BLaER1 treated with 17β-estradiol and CSF1 and Interleukin-3, amounts not matched to agents 10 nM and 100 nM (cell line): Measurements from ENCODE around the gene VEGFD.
A peak's percentile ranks its signal among the peaks of the same experiment; 100 is the strongest.
"Not testable (repeated sequence)": the region's sequence is repeated elsewhere in the genome, so short reads cannot be mapped to it uniquely, and the experiment has no call there.

ENCODE experiments used
- H3K27ac ChIP-seq, 11 experiments: shearing (Covaris generic); formaldehyde crosslinking; 2 replicates each; pipeline ENCODE4 v1.8.1; 2022
- H3K27me3 ChIP-seq, 11 experiments: shearing (Covaris generic); formaldehyde crosslinking; 2 replicates each; pipeline ENCODE4 v1.8.1; 2022
- H3K36me3 ChIP-seq, 11 experiments: shearing (Covaris generic); formaldehyde crosslinking; 2 replicates each; pipeline ENCODE4 v1.8.1; 2022
- H3K4me1 ChIP-seq, 10 experiments: shearing (Covaris generic); formaldehyde crosslinking; 2 replicates each; pipeline ENCODE4 v1.8.1; 2022
- H3K4me2 ChIP-seq, 11 experiments: shearing (Covaris generic); formaldehyde crosslinking; 2 replicates each; pipeline ENCODE4 v1.8.1; 2022
- H3K4me3 ChIP-seq, 10 experiments: shearing (Covaris generic); formaldehyde crosslinking; 2 replicates each; pipeline ENCODE4 v1.8.1; 2022
- H3K9ac ChIP-seq, 11 experiments: shearing (Covaris generic); formaldehyde crosslinking; 2 replicates each; pipeline ENCODE4 v1.8.1; 2022
- H3K9me3 ChIP-seq, 11 experiments: shearing (Covaris generic); formaldehyde crosslinking; replicated peaks in 1 of 11; 2 replicates each; pipeline ENCODE4 v1.8.1; 2022
- H4K20me1 ChIP-seq, 11 experiments: shearing (Covaris generic); formaldehyde crosslinking; 2 replicates each; pipeline ENCODE4 v1.8.1; 2022
- Cebpa-rat ChIP-seq, 11 experiments: shearing (Covaris generic); IDR thresholded peaks; 2 replicates each; pipeline ENCODE4 v1.8.1; 2022

The VEGFD gene

DNA sequence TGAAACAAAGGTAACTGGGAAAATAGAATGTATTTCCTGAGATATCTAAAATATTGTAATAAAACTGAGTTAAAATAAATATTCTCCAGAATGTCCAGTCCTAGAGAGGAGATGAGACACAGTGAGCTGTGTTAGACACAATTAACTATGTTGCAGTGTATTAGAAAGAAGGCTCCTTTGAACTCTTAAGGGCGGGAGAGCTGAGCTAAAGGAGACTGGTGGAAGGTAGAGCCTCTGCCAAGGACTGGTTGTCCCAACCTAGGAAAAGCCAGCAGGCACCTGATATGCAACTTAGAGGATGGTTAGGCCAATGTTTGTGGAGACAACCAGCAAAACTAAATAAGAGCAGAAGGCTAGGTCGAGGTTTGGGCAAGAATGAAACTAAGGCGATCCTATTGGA lies 73.1 kb downstream of the VEGFD start:
- no peak overlapping the region for H3K27ac ChIP-seq
- 0 out of 22 replicates have a peak, but pooled peaks cover 0 to 12% (median 0%) of the 10 kb centered on the region in 11 experiments for H3K9me3 ChIP-seq
- no peaks in the 10 kb centered on the region for H3K36me3 ChIP-seq
- no peak overlapping the region for H3K9ac ChIP-seq
- no peak overlapping the region; a peak in 1 of 22 replicates for H3K4me2 ChIP-seq
- H3K4me1 ChIP-seq, result peaks cover 0 to 19% (median 0%) of the 10 kb centered on the region in 10 experiments; a peak in 2 of 20 replicates
- H4K20me1 ChIP-seq, result no peaks in the 10 kb centered on the region; a peak in 3 of 22 replicates
- TF ChIP-seq Cebpa-rat (IDR thresholded peaks at IDR 0.05), result no peak
- H3K27me3 ChIP-seq, result peaks cover 89 to 100% (median 100%) of the 10 kb centered on the region in 11 experiments
- no peak overlapping the region for H3K4me3 ChIP-seq

DNA sequence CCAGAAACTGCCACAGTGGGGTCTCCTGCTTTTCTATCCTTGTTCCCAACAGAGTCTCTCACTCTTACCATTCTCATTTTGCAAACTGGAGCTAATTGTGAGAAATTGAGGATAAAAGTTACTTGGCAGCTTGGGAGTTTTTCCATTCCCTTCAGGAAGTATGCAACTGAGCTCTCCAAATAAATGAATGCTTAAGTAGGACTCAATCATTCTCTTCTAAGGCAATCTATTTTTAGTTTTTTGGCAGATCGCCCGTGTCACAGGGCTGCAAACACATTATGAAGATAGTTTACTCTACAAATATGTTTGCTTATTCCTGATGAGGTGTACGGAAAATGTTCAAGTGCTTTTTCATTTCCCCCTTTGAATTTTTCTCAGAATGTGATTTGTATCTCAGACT lies 74.1 kb downstream of the VEGFD start:
- H3K4me2 ChIP-seq, result peak overlapping the region in 2 of 11 experiments; percentile 44 to 51; a peak in 3 of 22 replicates
- no peaks in the 10 kb centered on the region for H3K36me3 ChIP-seq
- H4K20me1 ChIP-seq, result no peaks in the 10 kb centered on the region; a peak in 3 of 22 replicates
- H3K4me3 ChIP-seq, result no peak overlapping the region
- 0 out of 22 replicates have a peak overlapping the region, but pooled peaks of 1 of the 11 experiments have one; percentile 10 for H3K9ac ChIP-seq
- peaks cover 90 to 100% (median 100%) of the 10 kb centered on the region in 11 experiments for H3K27me3 ChIP-seq
- H3K9me3 ChIP-seq, result 0 out of 22 replicates have a peak, but pooled peaks cover 0 to 12% (median 0%) of the 10 kb centered on the region in 11 experiments
- no peak for TF ChIP-seq Cebpa-rat (IDR thresholded peaks at IDR 0.05)
- H3K27ac ChIP-seq, result peak overlapping the region in 2 of 11 experiments; percentile 7 to 33; a peak in 3 of 22 replicates
- H3K4me1 ChIP-seq, result peaks cover 0 to 19% (median 0%) of the 10 kb centered on the region in 10 experiments; a peak in 2 of 20 replicates

- H3K27ac ChIP-seq, H3K36me3 ChIP-seq, H4K20me1 ChIP-seq, H3K9ac ChIP-seq, H3K4me3 ChIP-seq, H3K4me2 ChIP-seq: not testable (repeated sequence)
- Histone ChIP-seq H3K27me3 (peaks cover 91 to 100% (median 100%) of the 10 kb centered on the region in 11 experiments), H3K9me3 (0 out of 22 replicates have a peak, but pooled peaks cover 0 to 12% (median 0%) of the 10 kb centered on the region in 11 experiments), H3K4me1 (peaks cover 0 to 19% (median 0%) of the 10 kb centered on the region in 10 experiments; a peak in 2 of 20 replicates)
Observed at GRCh38 chrX:15305899-15306298, 78.3 kb downstream of the VEGFD start.

- H3K27me3 ChIP-seq, result peaks cover 88 to 100% (median 97%) of the 10 kb centered on the region in 11 experiments
- 0 out of 22 replicates have a peak, but pooled peaks cover 0 to 2% (median 0%) of the 10 kb centered on the region in 11 experiments for H3K9me3 ChIP-seq
- no peak for TF ChIP-seq Cebpa-rat (IDR thresholded peaks at IDR 0.05)
- H4K20me1 ChIP-seq, result peaks cover 0 to 3% (median 0%) of the 10 kb centered on the region in 11 experiments; a peak in 4 of 22 replicates
- no peak overlapping the region for H3K4me3 ChIP-seq
- H3K9ac ChIP-seq, result no peak overlapping the region
- H3K27ac ChIP-seq, result no peak overlapping the region
- peaks cover 10 to 37% (median 15%) of the 10 kb centered on the region in 10 experiments; a peak in 19 of 20 replicates for H3K4me1 ChIP-seq
- H3K4me2 ChIP-seq, result peak overlapping the region in 2 of 11 experiments; percentile 0 to 45; a peak in 2 of 22 replicates
- no peaks in the 10 kb centered on the region for H3K36me3 ChIP-seq
Observed at GRCh38 chrX:15301924-15302323, 82.3 kb downstream of the VEGFD start.

GRCh38 chrX:15299941-15300851 lies 84.0 kb downstream of the VEGFD start:
- H3K4me3 ChIP-seq, result no peak overlapping the region
- H3K27me3 ChIP-seq, result peaks cover 82 to 100% (median 94%) of the 10 kb centered on the region in 11 experiments
- H3K36me3 ChIP-seq, result no peaks in the 10 kb centered on the region
- H3K9me3 ChIP-seq, result no peaks in the 10 kb centered on the region
- peaks cover 10 to 37% (median 15%) of the 10 kb centered on the region in 10 experiments; a peak in 19 of 20 replicates for H3K4me1 ChIP-seq
- peak overlapping the region in 2 of 11 experiments; percentile 56 to 68; a peak in 3 of 22 replicates for H3K4me2 ChIP-seq
- H4K20me1 ChIP-seq, result peaks cover 0 to 3% (median 0%) of the 10 kb centered on the region in 11 experiments; a peak in 5 of 22 replicates
- peak overlapping the region in 1 of 11 experiments; percentile 62; a peak in 1 of 22 replicates for H3K27ac ChIP-seq
- TF ChIP-seq Cebpa-rat (IDR thresholded peaks at IDR 0.05), result no peak
- peak overlapping the region in 1 of 11 experiments; percentile 20; a peak in 2 of 22 replicates for H3K9ac ChIP-seq

- Histone ChIP-seq H4K20me1 (peaks cover 0 to 3% (median 0%) of the 10 kb centered on the region in 11 experiments; a peak in 5 of 22 replicates), H3K4me2 (peak overlapping the region in 10 of 11 experiments; percentile 36 to 74 (median 60); a peak in 20 of 22 replicates), H3K4me1 (peaks cover 10 to 37% (median 15%) of the 10 kb centered on the region in 10 experiments; a peak in 19 of 20 replicates), H3K27ac (peak overlapping the region in 8 of 11 experiments; percentile 40 to 68 (median 50); a peak in 13 of 22 replicates), H3K9ac (peak overlapping the region in 3 of 11 experiments; percentile 36 to 49 (median 40); a peak in 4 of 22 replicates), H3K4me3 (peak overlapping the region in 1 of 10 experiments; percentile 22; a peak in 2 of 20 replicates), H3K9me3 (no peaks in the 10 kb centered on the region), H3K27me3 (peaks cover 77 to 97% (median 92%) of the 10 kb centered on the region in 11 experiments), H3K36me3 (no peaks in the 10 kb centered on the region)
- TF ChIP-seq Cebpa-rat (IDR thresholded peaks at IDR 0.05), result no peak
Observed at GRCh38 chrX:15298780-15299179, 85.4 kb downstream of the VEGFD start.

DNA sequence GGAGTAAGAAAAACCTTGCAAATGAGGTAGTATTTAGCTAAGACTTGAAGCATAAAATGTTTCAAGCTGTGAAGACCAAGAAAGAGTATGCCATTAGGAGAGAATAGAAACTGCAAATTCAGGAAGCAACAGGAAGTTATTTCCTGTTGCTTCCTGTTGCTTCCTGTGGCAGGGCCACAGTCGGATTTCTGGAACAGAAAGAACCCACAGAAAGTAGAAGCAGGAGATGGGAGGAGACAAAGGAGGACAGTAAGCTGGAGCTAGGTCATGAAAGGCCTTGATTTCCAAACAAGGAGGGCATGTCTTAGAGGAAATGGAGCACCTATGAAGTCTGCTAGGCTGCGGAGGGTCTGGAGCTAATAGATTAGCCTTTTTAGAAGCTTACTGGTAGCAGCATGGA lies 86.0 kb downstream of the VEGFD start:
- Histone ChIP-seq H3K4me2 (peak overlapping the region; percentile 36 to 74 (median 56); a peak in 21 of 22 replicates), H3K4me3 (peak overlapping the region in 1 of 10 experiments; percentile 22; a peak in 1 of 20 replicates), H3K27me3 (peaks cover 75 to 94% (median 87%) of the 10 kb centered on the region in 11 experiments), H3K9me3 (0 out of 22 replicates have a peak, but pooled peaks cover 0 to 3% (median 0%) of the 10 kb centered on the region in 11 experiments), H3K36me3 (no peaks in the 10 kb centered on the region), H3K4me1 (peaks cover 10 to 37% (median 15%) of the 10 kb centered on the region in 10 experiments; a peak in 19 of 20 replicates), H4K20me1 (peaks cover 0 to 3% (median 0%) of the 10 kb centered on the region in 11 experiments; a peak in 5 of 22 replicates), H3K9ac (peak overlapping the region in 3 of 11 experiments; percentile 36 to 49 (median 40); a peak in 4 of 22 replicates), H3K27ac (peak overlapping the region in 8 of 11 experiments; percentile 40 to 68 (median 50); a peak in 13 of 22 replicates)
- no peak for TF ChIP-seq Cebpa-rat (IDR thresholded peaks at IDR 0.05)
